SHP77 (cell line): ENCODE measurements around the gene GABRR3.

ENCODE experiments used
- DNase-seq, 2 experiments: peaks; one replicate each; lab custom pipeline; 2025; lab: John Stamatoyannopoulos, UW

The GABRR3 gene

GRCh38 chr3:97954228-97954827, 80.8 kb downstream of the GABRR3 start:
- DNase-seq = no peak

GRCh38 chr3:97952872-97953271, 82.2 kb downstream of the GABRR3 start:
- no peak for DNase-seq

- no peak for DNase-seq
Measured at GRCh38 chr3:97952280-97952679, 82.8 kb downstream of the GABRR3 start.

- no peak for DNase-seq
Measured at GRCh38 chr3:97950360-97950759, 84.8 kb downstream of the GABRR3 start.

- no peak for DNase-seq
Measured at GRCh38 chr3:97949743-97950142, 85.4 kb downstream of the GABRR3 start.

GRCh38 chr3:97949110-97949485, 86.0 kb downstream of the GABRR3 start:
- no peak for DNase-seq

- DNase-seq = no peak
Measured at GRCh38 chr3:97948351-97949109, 86.6 kb downstream of the GABRR3 start.

GRCh38 chr3:97942801-97943546, 92.1 kb downstream of the GABRR3 start:
- no peak for DNase-seq

GRCh38 chr3:97940034-97940433, 95.1 kb downstream of the GABRR3 start:
- DNase-seq = peak; percentile 17 to 36

GRCh38 chr3:97939401-97939800, 95.7 kb downstream of the GABRR3 start:
- no peak for DNase-seq

- DNase-seq = no peak
Measured at GRCh38 chr3:97938444-97938843, 96.7 kb downstream of the GABRR3 start.

GRCh38 chr3:97937205-97937604, 97.9 kb downstream of the GABRR3 start:
- DNase-seq = no peak

GRCh38 chr3:97935842-97936241, 99.3 kb downstream of the GABRR3 start:
- no peak for DNase-seq
